HCT116 (cell line): Measurements from ENCODE around the gene STX2.

ENCODE experiments used
- CEBPB ChIP-seq: IDR thresholded peaks from 2 replicates; pipeline ENCODE4 v1.6.1; 2012; ENCODE audit warnings: low read depth
- EZH2 ChIP-seq: fragments of 200-600 bp; sonication (generic); IDR thresholded peaks from 2 replicates; pipeline ENCODE4 v1.6.1; 2017; ENCODE audit warnings: antibody characterized with exemption, mixed run types
- EZH2phosphoT487 ChIP-seq: fragments of 200-600 bp; IDR thresholded peaks from 2 replicates; pipeline ENCODE4 v1.6.1; 2018; ENCODE audit warnings: antibody characterized with exemption, borderline replicate concordance
- JUND ChIP-seq: IDR thresholded peaks from 2 replicates; pipeline ENCODE4 v1.6.1; 2012
- POLR2A ChIP-seq: IDR thresholded peaks from 2 replicates; pipeline ENCODE4 v1.7.0; 2011; ENCODE audit warnings: borderline replicate concordance; ENCODE audit not compliant: insufficient read depth, insufficient read length; ENCODE audit errors: extremely low read depth
- POLR2AphosphoS5 ChIP-seq: IDR thresholded peaks from 2 replicates; pipeline ENCODE4 v1.6.1; 2011; ENCODE audit warnings: mild to moderate bottlenecking, low read depth, low read length, moderate library complexity
- RAD21 ChIP-seq: IDR thresholded peaks from 2 replicates; pipeline ENCODE4 v1.6.1; 2012; ENCODE audit warnings: low read depth, mild to moderate bottlenecking
- SP1 ChIP-seq: IDR thresholded peaks from 2 replicates; pipeline ENCODE4 v1.6.1; 2012; ENCODE audit warnings: low read depth
- SRF ChIP-seq: IDR thresholded peaks from 2 replicates; pipeline ENCODE4 v1.6.1; 2012; ENCODE audit warnings: low read depth
- TF ChIP-seq, protein P1 (sequence below), 3 experiments: fragments of 200-600 bp in 1 of 3; sonication (generic) in 1 of 3; IDR thresholded peaks in 2 of 3; conservative IDR thresholded peaks in 1 of 3; 2 replicates each; pipeline ENCODE4 v1.5.1; 2012 to 2017; ENCODE audit warnings: low read depth in 2 of 3, low read length in 2 of 3, antibody characterized with exemption in 1 of 3, borderline replicate concordance in 1 of 3, control low read depth in 1 of 3, mild to moderate bottlenecking in 1 of 3, mixed read lengths in 1 of 3, mixed run types in 1 of 3, moderate library complexity in 1 of 3; ENCODE audit not compliant: insufficient read depth in 1 of 3
- TF ChIP-seq, protein P2 (sequence below): IDR thresholded peaks from 2 replicates; pipeline ENCODE4 v1.6.1; 2011; ENCODE audit warnings: mild to moderate bottlenecking, low read length, moderate library complexity; ENCODE audit not compliant: insufficient replicate concordance; ENCODE audit errors: extremely low read depth
- TF ChIP-seq, protein P3 (sequence below): IDR thresholded peaks from 2 replicates; pipeline ENCODE4 v1.6.1; 2012; ENCODE audit warnings: low read depth

DNA sequence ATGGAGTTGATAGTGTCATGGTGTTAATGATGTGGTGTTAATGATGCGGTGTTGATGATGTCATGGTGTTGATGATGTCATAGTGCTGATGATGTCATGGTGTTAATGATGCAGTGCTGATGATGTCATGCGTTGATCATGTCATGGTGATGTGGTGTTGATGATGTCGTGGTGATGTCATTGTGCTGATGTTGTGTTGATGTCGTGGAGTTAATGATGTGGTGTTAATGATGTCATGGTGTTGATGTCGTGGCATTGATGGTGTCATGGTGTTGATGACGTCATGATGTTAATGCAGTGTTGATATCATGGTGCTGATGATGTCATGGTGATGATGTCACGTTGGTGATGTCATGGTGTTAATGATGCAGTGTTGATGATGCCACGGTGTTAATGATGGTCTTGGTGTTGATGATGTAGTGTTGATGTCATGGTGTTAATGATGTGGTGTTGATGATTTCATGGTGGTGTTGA lies 73.8 kb downstream of the STX2 start:
- TF ChIP-seq, protein P1, sequence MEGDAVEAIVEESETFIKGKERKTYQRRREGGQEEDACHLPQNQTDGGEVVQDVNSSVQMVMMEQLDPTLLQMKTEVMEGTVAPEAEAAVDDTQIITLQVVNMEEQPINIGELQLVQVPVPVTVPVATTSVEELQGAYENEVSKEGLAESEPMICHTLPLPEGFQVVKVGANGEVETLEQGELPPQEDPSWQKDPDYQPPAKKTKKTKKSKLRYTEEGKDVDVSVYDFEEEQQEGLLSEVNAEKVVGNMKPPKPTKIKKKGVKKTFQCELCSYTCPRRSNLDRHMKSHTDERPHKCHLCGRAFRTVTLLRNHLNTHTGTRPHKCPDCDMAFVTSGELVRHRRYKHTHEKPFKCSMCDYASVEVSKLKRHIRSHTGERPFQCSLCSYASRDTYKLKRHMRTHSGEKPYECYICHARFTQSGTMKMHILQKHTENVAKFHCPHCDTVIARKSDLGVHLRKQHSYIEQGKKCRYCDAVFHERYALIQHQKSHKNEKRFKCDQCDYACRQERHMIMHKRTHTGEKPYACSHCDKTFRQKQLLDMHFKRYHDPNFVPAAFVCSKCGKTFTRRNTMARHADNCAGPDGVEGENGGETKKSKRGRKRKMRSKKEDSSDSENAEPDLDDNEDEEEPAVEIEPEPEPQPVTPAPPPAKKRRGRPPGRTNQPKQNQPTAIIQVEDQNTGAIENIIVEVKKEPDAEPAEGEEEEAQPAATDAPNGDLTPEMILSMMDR (IDR thresholded peaks at IDR 0.05 in 2 of 3, conservative IDR thresholded peaks at IDR 0.05 in 1 of 3; ENCODE audit: borderline replicate concordance in 1 of 3, insufficient read depth in 1 of 3, low read depth in 2 of 3, low read length in 2 of 3): no peak
- no peak for TF ChIP-seq CEBPB
- TF ChIP-seq POLR2A: no peak
- TF ChIP-seq SP1: no peak
- TF ChIP-seq, protein P2, sequence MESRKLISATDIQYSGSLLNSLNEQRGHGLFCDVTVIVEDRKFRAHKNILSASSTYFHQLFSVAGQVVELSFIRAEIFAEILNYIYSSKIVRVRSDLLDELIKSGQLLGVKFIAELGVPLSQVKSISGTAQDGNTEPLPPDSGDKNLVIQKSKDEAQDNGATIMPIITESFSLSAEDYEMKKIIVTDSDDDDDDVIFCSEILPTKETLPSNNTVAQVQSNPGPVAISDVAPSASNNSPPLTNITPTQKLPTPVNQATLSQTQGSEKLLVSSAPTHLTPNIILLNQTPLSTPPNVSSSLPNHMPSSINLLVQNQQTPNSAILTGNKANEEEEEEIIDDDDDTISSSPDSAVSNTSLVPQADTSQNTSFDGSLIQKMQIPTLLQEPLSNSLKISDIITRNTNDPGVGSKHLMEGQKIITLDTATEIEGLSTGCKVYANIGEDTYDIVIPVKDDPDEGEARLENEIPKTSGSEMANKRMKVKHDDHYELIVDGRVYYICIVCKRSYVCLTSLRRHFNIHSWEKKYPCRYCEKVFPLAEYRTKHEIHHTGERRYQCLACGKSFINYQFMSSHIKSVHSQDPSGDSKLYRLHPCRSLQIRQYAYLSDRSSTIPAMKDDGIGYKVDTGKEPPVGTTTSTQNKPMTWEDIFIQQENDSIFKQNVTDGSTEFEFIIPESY: no peak
- TF ChIP-seq, protein P3, sequence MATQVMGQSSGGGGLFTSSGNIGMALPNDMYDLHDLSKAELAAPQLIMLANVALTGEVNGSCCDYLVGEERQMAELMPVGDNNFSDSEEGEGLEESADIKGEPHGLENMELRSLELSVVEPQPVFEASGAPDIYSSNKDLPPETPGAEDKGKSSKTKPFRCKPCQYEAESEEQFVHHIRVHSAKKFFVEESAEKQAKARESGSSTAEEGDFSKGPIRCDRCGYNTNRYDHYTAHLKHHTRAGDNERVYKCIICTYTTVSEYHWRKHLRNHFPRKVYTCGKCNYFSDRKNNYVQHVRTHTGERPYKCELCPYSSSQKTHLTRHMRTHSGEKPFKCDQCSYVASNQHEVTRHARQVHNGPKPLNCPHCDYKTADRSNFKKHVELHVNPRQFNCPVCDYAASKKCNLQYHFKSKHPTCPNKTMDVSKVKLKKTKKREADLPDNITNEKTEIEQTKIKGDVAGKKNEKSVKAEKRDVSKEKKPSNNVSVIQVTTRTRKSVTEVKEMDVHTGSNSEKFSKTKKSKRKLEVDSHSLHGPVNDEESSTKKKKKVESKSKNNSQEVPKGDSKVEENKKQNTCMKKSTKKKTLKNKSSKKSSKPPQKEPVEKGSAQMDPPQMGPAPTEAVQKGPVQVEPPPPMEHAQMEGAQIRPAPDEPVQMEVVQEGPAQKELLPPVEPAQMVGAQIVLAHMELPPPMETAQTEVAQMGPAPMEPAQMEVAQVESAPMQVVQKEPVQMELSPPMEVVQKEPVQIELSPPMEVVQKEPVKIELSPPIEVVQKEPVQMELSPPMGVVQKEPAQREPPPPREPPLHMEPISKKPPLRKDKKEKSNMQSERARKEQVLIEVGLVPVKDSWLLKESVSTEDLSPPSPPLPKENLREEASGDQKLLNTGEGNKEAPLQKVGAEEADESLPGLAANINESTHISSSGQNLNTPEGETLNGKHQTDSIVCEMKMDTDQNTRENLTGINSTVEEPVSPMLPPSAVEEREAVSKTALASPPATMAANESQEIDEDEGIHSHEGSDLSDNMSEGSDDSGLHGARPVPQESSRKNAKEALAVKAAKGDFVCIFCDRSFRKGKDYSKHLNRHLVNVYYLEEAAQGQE: no peak
- TF ChIP-seq SRF: no peak
- TF ChIP-seq JUND: no peak
- TF ChIP-seq POLR2AphosphoS5: no peak
- no peak for TF ChIP-seq RAD21
- no peak for TF ChIP-seq EZH2
- TF ChIP-seq EZH2phosphoT487: no peak
